VCaP (cell line): ENCODE data around the gene DISP1.

Experiments used
- H3K27ac ChIP-seq: fragments of 450-650 bp; 2 replicates; pipeline ENCODE4 v1.5.1; 2017
- CTCF ChIP-seq: fragments of 450-650 bp; conservative IDR thresholded peaks from 2 replicates; pipeline ENCODE4 v1.5.1; 2017; ENCODE audit warnings: mild to moderate bottlenecking, moderate library complexity

DISP1 gene

GRCh38 chr1:222814536-222815439, at the start of gene DISP1:
DISP1 (plus strand) TSS chr1:222815039; CDS start chr1:222942824, 127,785 bp downstream.
- TF ChIP-seq CTCF, result no peak
- H3K27ac ChIP-seq, result peak within 1 kb of the TSS; percentile 92

GRCh38 chr1:222767152-222767571, 47.7 kb upstream of the DISP1 start:
- TF ChIP-seq CTCF, result no peak
- H3K27ac ChIP-seq, result no peak overlapping the region

GRCh38 chr1:222768592-222768991, 46.2 kb upstream of the DISP1 start:
- no peak overlapping the region for H3K27ac ChIP-seq

GRCh38 chr1:222769181-222769580, 45.7 kb upstream of the DISP1 start:
- no peak; the same call in 1 of the 2 replicates for TF ChIP-seq CTCF
- no peak overlapping the region for H3K27ac ChIP-seq

More at GRCh38 chr1:222768592-222768991, 46.2 kb upstream of the DISP1 start:
- TF ChIP-seq CTCF, result no peak

- TF ChIP-seq CTCF, result no peak
- H3K27ac ChIP-seq, result no peak overlapping the region
Observed at GRCh38 chr1:222769971-222770620, 44.7 kb upstream of the DISP1 start.

- H3K27ac ChIP-seq, result no peak overlapping the region
- TF ChIP-seq CTCF, result no peak
Observed at GRCh38 chr1:222772996-222773379, 41.9 kb upstream of the DISP1 start.

- H3K27ac ChIP-seq, result no peak overlapping the region
- no peak for TF ChIP-seq CTCF
Observed at GRCh38 chr1:222777463-222777862, 37.4 kb upstream of the DISP1 start.
